ENCODE results near the gene ATP1A1. TPM values are rescaled to one million over a fixed set of nuclear protein-coding genes. Genes with fewer than 3 reads are reported as not detected.

ATP1A1 gene
- total and polyA plus RNA-seq, 9 of the 15 experiments (the other 6 are each of a cell fraction or from before 2014, with no cell fraction given) = 99.3 to 513 (median 234) TPM

GRCh38 chr1:116420417-116421200, 47.6 kb downstream of the ATP1A1 start (continued):
- TF ChIP-seq DLX4 (CRISPR knock-in tag; IDR thresholded peaks at IDR 0.05) (no peak), TAF1 (IDR thresholded peaks at IDR 0.05; ENCODE audit: control insufficient read depth, extremely low read depth, insufficient read depth, low read length, severe bottlenecking) (no peak), TSC22D4 (tag; IDR thresholded peaks at IDR 0.05) (no peak), ELF1 (tag; IDR thresholded peaks at IDR 0.05) (no peak), ARNT (IDR thresholded peaks at IDR 0.05) (peak; percentile 69 to 87), ZNF23 (CRISPR knock-in tag; IDR thresholded peaks at IDR 0.05) (no peak), NFIC (IDR thresholded peaks at IDR 0.05) (peak; percentile 58), CREB3 (tag; conservative IDR thresholded peaks at IDR 0.05; ENCODE audit: low read depth) (no peak), RCOR1 (IDR thresholded peaks at IDR 0.05; ENCODE audit: borderline replicate concordance in 1 of 2, low read depth in 2 of 2, low read length in 2 of 2) (peak; percentile 96 to 100), SUPT5H (IDR thresholded peaks at IDR 0.05) (no peak), SRSF1 (IDR thresholded peaks at IDR 0.05; ENCODE audit: low read depth, low read length) (no peak), SMAD1 (IDR thresholded peaks at IDR 0.05; ENCODE audit: low read depth, low read length, partially characterized antibody) (no peak), STAT6 (CRISPR knock-in tag; IDR thresholded peaks at IDR 0.05) (no peak), ZNF140 (CRISPR knock-in tag; IDR thresholded peaks at IDR 0.05) (no peak)
- TF ChIP-seq, protein P1, sequence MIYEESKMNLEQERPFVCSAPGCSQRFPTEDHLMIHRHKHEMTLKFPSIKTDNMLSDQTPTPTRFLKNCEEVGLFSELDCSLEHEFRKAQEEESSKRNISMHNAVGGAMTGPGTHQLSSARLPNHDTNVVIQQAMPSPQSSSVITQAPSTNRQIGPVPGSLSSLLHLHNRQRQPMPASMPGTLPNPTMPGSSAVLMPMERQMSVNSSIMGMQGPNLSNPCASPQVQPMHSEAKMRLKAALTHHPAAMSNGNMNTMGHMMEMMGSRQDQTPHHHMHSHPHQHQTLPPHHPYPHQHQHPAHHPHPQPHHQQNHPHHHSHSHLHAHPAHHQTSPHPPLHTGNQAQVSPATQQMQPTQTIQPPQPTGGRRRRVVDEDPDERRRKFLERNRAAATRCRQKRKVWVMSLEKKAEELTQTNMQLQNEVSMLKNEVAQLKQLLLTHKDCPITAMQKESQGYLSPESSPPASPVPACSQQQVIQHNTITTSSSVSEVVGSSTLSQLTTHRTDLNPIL (CRISPR knock-in tag; IDR thresholded peaks at IDR 0.05) = no peak
- TF ChIP-seq, protein P2, sequence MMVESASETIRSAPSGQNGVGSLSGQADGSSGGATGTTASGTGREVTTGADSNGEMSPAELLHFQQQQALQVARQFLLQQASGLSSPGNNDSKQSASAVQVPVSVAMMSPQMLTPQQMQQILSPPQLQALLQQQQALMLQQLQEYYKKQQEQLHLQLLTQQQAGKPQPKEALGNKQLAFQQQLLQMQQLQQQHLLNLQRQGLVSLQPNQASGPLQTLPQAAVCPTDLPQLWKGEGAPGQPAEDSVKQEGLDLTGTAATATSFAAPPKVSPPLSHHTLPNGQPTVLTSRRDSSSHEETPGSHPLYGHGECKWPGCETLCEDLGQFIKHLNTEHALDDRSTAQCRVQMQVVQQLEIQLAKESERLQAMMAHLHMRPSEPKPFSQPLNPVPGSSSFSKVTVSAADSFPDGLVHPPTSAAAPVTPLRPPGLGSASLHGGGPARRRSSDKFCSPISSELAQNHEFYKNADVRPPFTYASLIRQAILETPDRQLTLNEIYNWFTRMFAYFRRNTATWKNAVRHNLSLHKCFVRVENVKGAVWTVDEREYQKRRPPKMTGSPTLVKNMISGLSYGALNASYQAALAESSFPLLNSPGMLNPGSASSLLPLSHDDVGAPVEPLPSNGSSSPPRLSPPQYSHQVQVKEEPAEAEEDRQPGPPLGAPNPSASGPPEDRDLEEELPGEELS (CRISPR knock-in tag; IDR thresholded peaks at IDR 0.05; ENCODE audit: borderline replicate concordance) = no peak
- TF ChIP-seq, protein P3, sequence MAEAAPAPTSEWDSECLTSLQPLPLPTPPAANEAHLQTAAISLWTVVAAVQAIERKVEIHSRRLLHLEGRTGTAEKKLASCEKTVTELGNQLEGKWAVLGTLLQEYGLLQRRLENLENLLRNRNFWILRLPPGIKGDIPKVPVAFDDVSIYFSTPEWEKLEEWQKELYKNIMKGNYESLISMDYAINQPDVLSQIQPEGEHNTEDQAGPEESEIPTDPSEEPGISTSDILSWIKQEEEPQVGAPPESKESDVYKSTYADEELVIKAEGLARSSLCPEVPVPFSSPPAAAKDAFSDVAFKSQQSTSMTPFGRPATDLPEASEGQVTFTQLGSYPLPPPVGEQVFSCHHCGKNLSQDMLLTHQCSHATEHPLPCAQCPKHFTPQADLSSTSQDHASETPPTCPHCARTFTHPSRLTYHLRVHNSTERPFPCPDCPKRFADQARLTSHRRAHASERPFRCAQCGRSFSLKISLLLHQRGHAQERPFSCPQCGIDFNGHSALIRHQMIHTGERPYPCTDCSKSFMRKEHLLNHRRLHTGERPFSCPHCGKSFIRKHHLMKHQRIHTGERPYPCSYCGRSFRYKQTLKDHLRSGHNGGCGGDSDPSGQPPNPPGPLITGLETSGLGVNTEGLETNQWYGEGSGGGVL (CRISPR knock-in tag; IDR thresholded peaks at IDR 0.05) = no peak
